Activated T-helper 9 cell treated with anti-CD3 and anti-CD28 coated beads, Interleukin-2, amount 50 U/mL, for 16 hours (primary cell): ENCODE results near the gene CCDC92.
A peak's percentile ranks its signal among the peaks of the same experiment; 100 is the strongest.

Experiments
- DNase-seq: peaks from one replicate; pipeline ENCODE4 v3.0.0-alpha.2; 2020; ENCODE audit warnings: low read depth

CCDC92 gene

DNA sequence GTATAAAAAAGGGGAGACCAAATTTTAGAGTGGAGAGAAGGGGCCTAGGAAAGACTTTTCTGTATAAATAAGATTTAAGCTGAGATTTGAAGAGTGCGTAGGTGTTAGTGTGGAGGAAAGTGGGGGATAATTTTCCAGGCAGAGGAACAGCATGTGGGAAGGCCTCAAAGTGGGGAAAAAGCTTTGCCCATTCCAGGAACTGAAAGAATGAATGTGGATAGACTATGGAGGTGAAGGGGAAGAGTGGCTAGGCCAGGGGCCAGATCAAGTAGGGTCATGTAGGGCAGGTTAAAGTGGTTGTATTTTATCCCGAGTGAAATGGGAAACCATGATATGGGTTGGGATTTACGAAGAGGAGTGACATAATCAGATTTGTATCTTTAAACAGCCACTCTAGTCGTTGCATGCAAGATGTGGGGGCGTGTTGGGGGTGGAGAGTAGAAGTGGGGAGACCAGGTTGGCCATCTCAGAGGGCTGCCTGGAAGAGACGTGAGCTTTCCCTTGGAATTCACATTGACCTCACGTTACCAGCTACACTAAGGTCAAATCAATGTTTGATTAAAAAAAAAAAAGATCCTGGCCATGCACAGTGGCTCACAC, 3.7 kb upstream of the CCDC92 start:
- DNase-seq: no peak

GRCh38 chr12:123973552-123974341, 1.1 kb upstream of the CCDC92 start:
- peak; percentile 8 for DNase-seq

DNA sequence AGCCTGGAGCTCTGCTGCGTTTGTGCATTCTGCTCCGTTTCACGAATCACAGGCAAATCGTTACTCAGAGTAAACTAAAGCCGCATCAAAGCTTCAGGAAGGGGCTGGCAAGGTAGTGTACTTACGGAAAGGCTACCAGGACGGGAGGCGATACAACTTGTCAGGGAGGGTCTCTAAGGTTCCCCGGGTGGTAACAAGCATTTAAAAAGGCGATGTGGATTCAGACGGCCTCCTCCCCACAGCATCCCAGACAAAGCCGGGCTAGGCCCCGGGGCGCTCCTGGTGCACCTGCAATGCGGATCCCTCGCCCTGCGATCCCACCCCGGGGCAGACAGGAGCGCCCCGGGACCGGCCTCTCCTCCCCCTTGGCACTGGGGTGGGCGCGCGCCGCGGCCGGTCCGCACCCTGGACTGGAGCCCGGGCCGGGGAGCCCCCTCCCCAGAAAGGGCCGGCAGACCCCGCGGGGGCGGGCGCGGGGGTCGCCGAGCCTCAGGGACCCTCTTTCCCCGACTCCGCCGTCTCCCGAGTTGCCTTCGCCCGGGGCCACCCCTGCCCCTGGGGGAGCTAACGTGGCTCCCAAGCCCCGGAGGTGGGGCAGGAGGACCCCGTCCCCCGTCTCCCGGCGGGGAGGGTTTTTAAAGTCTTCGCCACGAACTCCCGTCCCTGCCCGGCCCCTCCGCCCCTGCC, 718 bp downstream of the CCDC92 start:
- peak; percentile 7 for DNase-seq

- no peak for DNase-seq
These were observed 1.2 kb downstream of the CCDC92 start for GRCh38 chr12:123971449-123971769.

- no peak for DNase-seq
These were observed 5.5 kb downstream of the CCDC92 start for GRCh38 chr12:123967121-123967586.

- DNase-seq: no peak
These were observed 6.0 kb downstream of the CCDC92 start for GRCh38 chr12:123966596-123966995.

GRCh38 chr12:123965382-123965781, 7.2 kb downstream of the CCDC92 start:
- no peak for DNase-seq

GRCh38 chr12:123963821-123964220, 8.8 kb downstream of the CCDC92 start:
- no peak for DNase-seq

- no peak for DNase-seq
These were observed 10.1 kb downstream of the CCDC92 start for GRCh38 chr12:123962513-123962912.

GRCh38 chr12:123961585-123962345, 10.9 kb downstream of the CCDC92 start:
- no peak for DNase-seq

DNA sequence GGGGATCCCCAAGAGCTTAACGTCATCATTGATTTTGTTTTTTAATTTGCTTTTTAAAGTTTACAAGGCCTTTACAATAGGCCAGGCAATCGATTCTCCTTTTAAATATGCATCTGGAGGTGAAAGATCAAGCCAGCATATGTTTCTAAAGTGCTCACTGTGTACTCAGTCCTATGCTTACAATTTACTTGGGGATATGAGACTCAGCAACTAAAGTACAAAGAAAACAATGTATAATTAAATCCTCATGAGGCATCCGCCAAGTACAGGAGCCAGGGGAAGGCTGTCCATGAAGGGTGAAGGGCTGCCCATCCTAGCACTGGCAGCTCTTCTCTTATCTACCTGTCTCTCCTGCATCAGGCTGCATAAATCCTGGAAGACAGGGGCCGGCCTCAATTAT, 11.8 kb downstream of the CCDC92 start:
- DNase-seq: no peak

DNA sequence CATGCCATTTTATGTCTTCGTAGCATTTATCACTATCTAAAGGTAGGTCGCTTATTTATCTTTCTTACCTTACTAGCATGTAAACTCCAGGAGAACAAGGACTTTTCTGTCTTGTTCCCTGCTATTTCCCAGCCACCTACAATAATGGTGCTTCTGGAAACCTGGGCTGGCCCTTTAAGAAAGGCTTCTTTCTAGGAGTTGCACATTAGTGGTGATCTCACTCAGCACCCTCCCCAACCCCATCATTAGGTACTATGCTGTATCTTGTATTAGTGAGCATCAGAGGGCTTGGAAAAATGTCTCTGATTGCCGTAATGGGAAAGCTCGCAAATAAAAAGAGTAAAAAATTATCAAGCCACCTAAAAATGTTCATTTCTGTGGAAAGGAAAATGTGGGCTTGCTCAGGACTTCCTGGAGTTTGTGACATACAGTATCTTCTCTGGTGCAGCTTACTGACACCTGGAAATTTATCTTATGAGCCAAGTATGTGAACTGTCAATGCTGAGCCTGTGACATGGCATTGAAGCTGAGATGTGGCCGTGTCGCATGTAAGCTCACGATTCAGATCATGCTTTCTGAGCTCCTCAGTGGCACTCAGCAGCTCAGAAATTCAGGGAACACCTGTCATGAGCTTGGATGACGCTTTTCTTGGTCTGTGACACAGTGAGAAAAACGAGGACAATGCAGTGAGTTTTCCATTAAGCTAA, 12.4 kb downstream of the CCDC92 start:
- DNase-seq: no peak

- no peak for DNase-seq
These were observed 13.8 kb downstream of the CCDC92 start for GRCh38 chr12:123958876-123959275.

- DNase-seq: no peak
These were observed 14.2 kb downstream of the CCDC92 start for GRCh38 chr12:123958462-123958861.

- DNase-seq: no peak
These were observed 15.4 kb downstream of the CCDC92 start for GRCh38 chr12:123957196-123957595.

DNA sequence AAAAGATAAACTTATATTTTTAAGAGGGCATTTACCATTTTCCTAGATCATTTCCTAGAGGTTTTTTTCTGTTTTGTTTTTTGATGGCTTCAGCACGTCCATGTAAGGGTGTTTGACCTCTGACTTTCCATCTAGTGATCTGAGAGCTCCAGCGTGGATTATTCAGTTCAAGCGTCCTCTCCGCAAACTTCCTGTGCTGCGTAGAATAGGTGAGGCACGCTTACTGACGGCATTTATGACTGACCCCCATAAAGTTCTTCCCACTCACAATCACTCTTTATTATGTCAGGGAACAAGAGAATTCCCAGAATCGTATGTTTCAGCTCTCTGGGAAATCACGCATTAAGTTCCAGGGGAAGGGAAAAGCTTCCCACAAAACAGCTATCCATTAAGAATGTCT, 16.4 kb downstream of the CCDC92 start:
- no peak for DNase-seq

DNA sequence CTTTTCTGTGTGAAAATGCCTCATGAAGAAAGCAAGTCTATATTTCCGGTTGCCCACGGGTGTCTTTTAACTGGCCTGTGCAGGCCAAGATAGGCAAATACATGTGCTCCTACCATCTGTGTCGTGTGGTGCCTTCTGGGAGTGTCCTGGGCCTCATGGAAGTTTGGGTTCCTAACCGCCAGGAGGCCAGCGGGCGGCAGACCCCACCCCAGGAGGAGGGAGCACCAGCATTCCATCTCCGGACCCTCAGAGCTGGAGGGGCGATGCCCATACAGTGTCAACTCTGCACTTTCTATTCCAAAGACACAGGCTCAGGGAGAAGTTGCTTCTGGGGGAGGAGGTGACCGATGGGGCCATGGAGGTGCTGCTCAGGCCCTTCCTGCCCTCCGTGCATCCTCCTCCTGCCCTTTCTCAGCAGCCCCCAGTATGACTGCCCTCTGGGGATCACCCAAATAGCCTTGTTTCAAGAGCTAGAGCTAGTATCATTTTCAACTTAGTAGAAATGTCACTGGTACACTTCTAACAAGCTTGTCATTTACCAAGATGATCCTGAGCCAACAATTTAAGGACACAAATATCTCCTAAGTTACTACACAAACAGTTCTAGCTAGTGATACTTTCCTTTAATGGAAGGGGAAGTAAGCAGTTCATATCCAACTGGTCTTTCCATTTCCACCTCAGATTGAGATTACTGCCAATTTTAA, 17.8 kb downstream of the CCDC92 start:
- no peak for DNase-seq

- no peak for DNase-seq
These were observed 20.6 kb downstream of the CCDC92 start for GRCh38 chr12:123952037-123952436.

DNA sequence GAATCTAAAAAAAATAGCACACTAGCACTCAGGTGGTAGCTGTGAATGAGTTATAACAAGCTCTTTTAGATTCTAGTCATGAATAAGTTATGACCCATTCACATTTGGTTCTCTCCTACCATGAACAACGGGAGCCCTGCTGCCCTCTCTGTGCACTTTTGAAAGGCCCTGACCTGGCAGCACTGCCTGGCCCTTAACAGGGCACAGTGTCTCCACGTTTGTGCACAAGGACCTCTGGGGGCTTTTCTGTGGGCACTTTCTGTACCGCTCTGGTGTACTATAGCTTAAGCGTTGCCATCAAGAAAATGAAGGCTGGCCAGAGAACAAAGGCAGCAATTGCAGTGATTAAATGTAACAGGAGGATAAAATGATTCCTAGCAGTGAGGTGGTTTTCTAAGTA, 21.2 kb downstream of the CCDC92 start:
- no peak for DNase-seq

DNA sequence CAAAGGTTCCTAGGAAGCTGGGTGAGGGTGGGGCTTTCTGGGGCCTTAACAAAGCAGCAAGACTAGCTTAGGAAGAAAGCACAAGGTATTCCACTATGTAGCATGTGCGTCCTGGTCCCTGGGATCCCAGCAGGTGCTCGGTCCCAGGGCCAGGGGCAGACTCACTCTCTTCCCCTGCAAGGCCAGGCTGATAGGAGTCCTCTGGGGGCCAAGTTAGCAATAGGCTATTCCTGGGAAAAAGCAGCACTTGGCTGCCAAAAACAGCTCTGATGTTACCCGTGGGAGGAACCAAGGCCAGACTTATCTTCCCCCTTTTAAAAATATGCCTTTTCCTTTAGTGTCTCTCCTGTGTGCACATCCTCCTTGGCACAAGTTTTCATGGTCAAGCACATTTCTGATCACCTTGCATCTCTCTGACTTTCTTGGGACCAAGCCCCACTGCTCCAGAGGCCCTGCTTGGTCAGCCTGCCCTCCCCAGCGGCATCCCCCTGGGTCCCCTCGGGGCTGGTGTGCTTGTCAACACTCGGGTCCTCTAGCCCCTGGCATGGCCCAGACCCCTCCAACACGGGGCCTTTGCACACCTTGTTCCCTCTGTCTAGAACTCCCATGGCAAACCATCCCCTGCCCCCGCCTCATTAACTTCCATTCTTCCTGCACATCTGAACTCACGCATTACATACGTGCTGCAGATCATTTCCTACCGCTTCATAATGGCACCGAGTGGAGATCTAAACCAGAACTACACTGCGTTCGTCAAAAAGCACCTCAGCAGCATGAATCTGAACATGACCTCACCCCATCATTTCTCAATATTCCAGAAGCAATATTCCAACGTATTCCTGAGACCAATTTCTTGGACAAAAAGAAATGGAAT, 21.9 kb downstream of the CCDC92 start:
- DNase-seq: no peak
